GM19025 (cell line): ENCODE data around the gene STARD13.
A peak's percentile ranks its signal among the peaks of the same experiment; 100 is the strongest.

Experiments
- ATAC-seq: cut with Tn5 transposase; IDR thresholded peaks from one replicate; pipeline ENCODE4 v1.9.1; 2021; ENCODE audit warnings: mild to moderate bottlenecking, low read depth, moderate library complexity; ENCODE audit not compliant: unreplicated experiment

Gene STARD13

GRCh38 chr13:33204130-33204927, 81.2 kb downstream of the STARD13 start:
- peak; percentile 31 for ATAC-seq

- no peak for ATAC-seq
Measured at GRCh38 chr13:33202644-33203169, 82.8 kb downstream of the STARD13 start.

GRCh38 chr13:33201659-33202058, 83.9 kb downstream of the STARD13 start:
- ATAC-seq = no peak

- ATAC-seq = no peak
Measured at GRCh38 chr13:33199289-33199850, 86.2 kb downstream of the STARD13 start.

GRCh38 chr13:33197541-33197971, 88.0 kb downstream of the STARD13 start:
- no peak for ATAC-seq

- no peak for ATAC-seq
Measured at GRCh38 chr13:33196767-33197166, 88.8 kb downstream of the STARD13 start.

GRCh38 chr13:33195693-33196464, 89.7 kb downstream of the STARD13 start:
- ATAC-seq = no peak

- ATAC-seq = peak; percentile 78
Measured at GRCh38 chr13:33194820-33195692, 90.5 kb downstream of the STARD13 start.

GRCh38 chr13:33193428-33193974, 92.1 kb downstream of the STARD13 start:
- no peak for ATAC-seq

- ATAC-seq = no peak
Measured at GRCh38 chr13:33191425-33192210, 93.9 kb downstream of the STARD13 start.

- no peak for ATAC-seq
Measured at GRCh38 chr13:33189470-33189869, 96.1 kb downstream of the STARD13 start.

- peak; percentile 37 for ATAC-seq
Measured at GRCh38 chr13:33188093-33188882, 97.3 kb downstream of the STARD13 start.

- no peak for ATAC-seq
Measured at GRCh38 chr13:33186861-33187291, 98.7 kb downstream of the STARD13 start.

GRCh38 chr13:33185853-33186252, 99.7 kb downstream of the STARD13 start:
- ATAC-seq = no peak

GRCh38 chr13:33184530-33184929, 101.0 kb downstream of the STARD13 start:
- no peak for ATAC-seq

GRCh38 chr13:33184112-33184490, 101.5 kb downstream of the STARD13 start:
- ATAC-seq = no peak

- no peak for ATAC-seq
Measured at GRCh38 chr13:33183431-33184111, 102.0 kb downstream of the STARD13 start.

- ATAC-seq = peak; percentile 53
Measured at GRCh38 chr13:33182729-33183128, 102.8 kb downstream of the STARD13 start.
